Activated effector memory CD4-positive, alpha-beta T cell treated with Interleukin-2 at 50 U/mL for 16 hours (primary cell): ENCODE measurements around the gene LVRN.

ENCODE experiments used
- DNase-seq: peaks from one replicate; pipeline ENCODE4 v3.0.0-alpha.2; 2020

The LVRN gene

GRCh38 chr5:116032094-116032517 is 69.8 kb downstream of the LVRN start, which contains the start of gene ARL14EPL:
ARL14EPL (plus strand) TSS chr5:116032472; CDS start chr5:116051466, 18,994 bp downstream.
- no peak for DNase-seq

- DNase-seq, result no peak
Observed at GRCh38 chr5:116032991-116033390, 70.7 kb downstream of the LVRN start.

GRCh38 chr5:116035123-116035522 is 72.8 kb downstream of the LVRN start:
- no peak for DNase-seq

- no peak for DNase-seq
Observed at GRCh38 chr5:116037236-116037822, 75.1 kb downstream of the LVRN start.

- no peak for DNase-seq
Observed at GRCh38 chr5:116038817-116039216, 76.5 kb downstream of the LVRN start.

- DNase-seq, result no peak
Observed at GRCh38 chr5:116042375-116042774, 80.1 kb downstream of the LVRN start.

- DNase-seq, result no peak
Observed at GRCh38 chr5:116044073-116044472, 81.8 kb downstream of the LVRN start.

- no peak for DNase-seq
Observed at GRCh38 chr5:116045821-116046220, 83.5 kb downstream of the LVRN start.

GRCh38 chr5:116046261-116046660 is 84.0 kb downstream of the LVRN start:
- no peak for DNase-seq

GRCh38 chr5:116046823-116047222 is 84.5 kb downstream of the LVRN start:
- no peak for DNase-seq

- no peak for DNase-seq
Observed at GRCh38 chr5:116058346-116058936, 96.2 kb downstream of the LVRN start.

- no peak for DNase-seq
Observed at GRCh38 chr5:116062352-116062751, 100.1 kb downstream of the LVRN start.

- no peak for DNase-seq
Observed at GRCh38 chr5:116063950-116064349, 101.7 kb downstream of the LVRN start.

GRCh38 chr5:116068028-116068632 is 105.9 kb downstream of the LVRN start:
- no peak for DNase-seq

GRCh38 chr5:116071211-116071610 is 108.9 kb downstream of the LVRN start:
- no peak for DNase-seq

- DNase-seq, result no peak
Observed at GRCh38 chr5:116075191-116075831, 113.0 kb downstream of the LVRN start.

- no peak for DNase-seq
Observed at GRCh38 chr5:116076496-116076895, 114.2 kb downstream of the LVRN start.
